Keratinocyte (primary cell): ENCODE results near the gene FCRLB.
"Not testable (repeated sequence)": the region's sequence is repeated elsewhere in the genome, so short reads cannot be mapped to it uniquely, and the experiment has no call there.

Experiments
- CTCF ChIP-seq, 3 experiments: IDR thresholded peaks in 1 of 3; conservative IDR thresholded peaks in 1 of 3; optimal IDR thresholded peaks in 1 of 3; 2 replicates in 2 of 3; 3 replicates in 1 of 3; pipeline versions ENCODE3 to v1.5.1; 2011; ENCODE audit warnings: low read length in 3 of 3, mild to moderate bottlenecking in 3 of 3, moderate library complexity in 2 of 3, control low read depth in 1 of 3, inconsistent platforms in 1 of 3; ENCODE audit not compliant: insufficient read depth in 2 of 3; ENCODE audit errors: extremely low read depth in 1 of 3
- EZH2 ChIP-seq: IDR thresholded peaks from one replicate; pipeline ENCODE4 v1.6.1; 2012; ENCODE audit warnings: inconsistent platforms, mild to moderate bottlenecking, low read length, moderate library complexity

GRCh38 chr1:161674908-161675307 lies 46.4 kb upstream of the FCRLB start:
- TF ChIP-seq EZH2; CTCF (optimal IDR thresholded peaks at IDR 0.05 in 1 of 3, IDR thresholded peaks at IDR 0.05 in 1 of 3, conservative IDR thresholded peaks at IDR 0.05 in 1 of 3; ENCODE audit: extremely low read depth in 1 of 3, insufficient read depth in 2 of 3, low read length in 3 of 3): not testable (repeated sequence)
